ENCODE measurements around the gene G2E3. TPM values are rescaled to one million over a fixed set of nuclear protein-coding genes. Genes with fewer than 3 reads are reported as not detected.

The G2E3 gene, protein sequence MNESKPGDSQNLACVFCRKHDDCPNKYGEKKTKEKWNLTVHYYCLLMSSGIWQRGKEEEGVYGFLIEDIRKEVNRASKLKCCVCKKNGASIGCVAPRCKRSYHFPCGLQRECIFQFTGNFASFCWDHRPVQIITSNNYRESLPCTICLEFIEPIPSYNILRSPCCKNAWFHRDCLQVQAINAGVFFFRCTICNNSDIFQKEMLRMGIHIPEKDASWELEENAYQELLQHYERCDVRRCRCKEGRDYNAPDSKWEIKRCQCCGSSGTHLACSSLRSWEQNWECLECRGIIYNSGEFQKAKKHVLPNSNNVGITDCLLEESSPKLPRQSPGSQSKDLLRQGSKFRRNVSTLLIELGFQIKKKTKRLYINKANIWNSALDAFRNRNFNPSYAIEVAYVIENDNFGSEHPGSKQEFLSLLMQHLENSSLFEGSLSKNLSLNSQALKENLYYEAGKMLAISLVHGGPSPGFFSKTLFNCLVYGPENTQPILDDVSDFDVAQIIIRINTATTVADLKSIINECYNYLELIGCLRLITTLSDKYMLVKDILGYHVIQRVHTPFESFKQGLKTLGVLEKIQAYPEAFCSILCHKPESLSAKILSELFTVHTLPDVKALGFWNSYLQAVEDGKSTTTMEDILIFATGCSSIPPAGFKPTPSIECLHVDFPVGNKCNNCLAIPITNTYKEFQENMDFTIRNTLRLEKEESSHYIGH
- 21.5 and 24.1 TPM in 2 replicates for total RNA-seq

DNA sequence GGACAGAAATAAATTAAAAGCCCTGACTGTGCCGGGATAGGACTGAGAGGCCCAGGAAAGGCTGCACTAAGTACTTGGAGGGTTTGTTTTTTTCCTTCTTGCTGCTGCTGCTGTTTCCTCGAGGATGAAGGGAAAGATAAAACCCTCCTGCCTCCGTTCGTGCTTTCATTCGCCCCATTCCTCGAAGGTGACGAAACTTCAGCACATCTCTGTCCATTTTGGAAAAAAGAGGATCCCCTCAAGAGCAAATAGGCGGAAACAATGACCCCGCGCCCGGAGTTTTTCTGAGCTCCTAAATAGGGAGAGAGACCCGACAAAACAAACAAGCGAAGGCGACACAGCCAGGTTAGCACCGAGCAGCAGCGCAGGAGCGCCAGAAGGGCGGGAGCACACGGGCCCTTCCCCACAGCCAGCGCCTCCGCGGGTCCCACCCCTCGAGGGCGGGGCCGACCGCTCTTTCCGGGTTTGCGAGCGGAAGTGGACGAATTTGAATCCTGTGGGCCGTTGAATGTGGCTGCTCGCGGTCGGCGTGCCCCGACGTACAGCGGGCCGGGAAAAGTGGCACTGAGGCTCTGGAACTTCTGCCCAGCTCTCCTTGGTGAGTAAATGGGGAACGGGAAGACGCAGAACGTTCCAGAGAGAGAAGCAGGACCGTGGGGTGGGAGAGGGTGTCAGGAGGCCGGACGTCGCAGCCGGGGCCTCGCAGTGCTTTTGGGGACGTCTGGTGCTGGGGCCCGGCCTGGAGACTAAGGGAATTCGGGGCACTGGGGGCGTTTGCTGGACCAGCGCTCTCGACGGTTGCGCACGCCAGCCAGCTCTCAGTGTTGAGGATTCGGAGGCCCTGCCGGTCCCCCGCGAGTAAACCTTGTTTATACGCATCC lies at the start of gene G2E3:
Gene G2E3, plus strand, starts transcription at position 484 of the 881 bp plus-strand sequence. CDS start 21,922 bp downstream, outside the sequence.
- Mint-ChIP-seq H3K4me1 (ENCODE audit: low read depth) (peaks cover 33% of the 10 kb centered on the region), H3K9me3 (no peaks in the 10 kb centered on the region), H3K27ac (peak within 1 kb of the TSS; percentile 99), H3K36me3 (ENCODE audit: low read depth) (peaks cover 23% of the 10 kb centered on the region), H3K4me3 (peak within 1 kb of the TSS; percentile 100), H3K27me3 (ENCODE audit: insufficient read depth) (peaks cover 4% of the 10 kb centered on the region)
- DNase-seq (ENCODE audit: low spot score): peak; percentile 90
- intact Hi-C loops (cut with micrococcal nuclease): loop anchor here (1.0 to 5.0 kb wide), 5 partner anchors 63 to 1002 kb away; partner anchors contain the start of genes AP4S1, DTD2, NUBPL and SCFD1

DNA sequence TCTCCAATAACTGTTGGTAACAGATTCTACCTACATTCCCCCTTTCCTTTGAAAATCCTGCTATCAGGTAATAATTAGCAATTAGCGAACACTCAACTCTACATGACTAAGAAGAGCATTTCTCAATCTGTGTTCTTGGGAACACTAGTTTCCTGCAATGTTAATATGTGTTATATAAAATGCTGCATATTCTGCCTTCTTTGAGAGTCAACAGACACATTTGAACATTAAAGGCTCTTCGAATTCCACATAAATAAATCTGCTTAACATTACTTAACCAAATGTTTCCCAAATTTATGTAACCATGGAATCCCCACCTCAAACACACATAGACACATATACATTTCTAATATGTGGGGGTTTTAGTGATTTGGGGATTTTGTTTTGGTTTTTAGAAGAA lies 41.2 kb upstream of the G2E3 start:
- H3K4me1 Mint-ChIP-seq (ENCODE audit: low read depth): peaks cover 6% of the 10 kb centered on the region
- DNase-seq (ENCODE audit: low spot score): no peak
- H3K36me3 Mint-ChIP-seq (ENCODE audit: low read depth): no peaks in the 10 kb centered on the region
- H3K27me3 Mint-ChIP-seq (ENCODE audit: insufficient read depth): peaks cover 2% of the 10 kb centered on the region
- intact Hi-C loops (cut with micrococcal nuclease): no loop called here
- no peaks in the 10 kb centered on the region for H3K9me3 Mint-ChIP-seq
- H3K4me3 Mint-ChIP-seq: no peak overlapping the region
- H3K27ac Mint-ChIP-seq: no peak overlapping the region

- DNase-seq (ENCODE audit: low spot score): no peak
- H3K4me3 Mint-ChIP-seq: no peak overlapping the region
- no peaks in the 10 kb centered on the region for H3K36me3 Mint-ChIP-seq (ENCODE audit: low read depth)
- peaks cover 2% of the 10 kb centered on the region for H3K27me3 Mint-ChIP-seq (ENCODE audit: insufficient read depth)
- H3K9me3 Mint-ChIP-seq: no peaks in the 10 kb centered on the region
- intact Hi-C loops (cut with micrococcal nuclease): no loop called here
- H3K27ac Mint-ChIP-seq: no peak overlapping the region
- peaks cover 6% of the 10 kb centered on the region for H3K4me1 Mint-ChIP-seq (ENCODE audit: low read depth)
These were observed 39.9 kb upstream of the G2E3 start for GRCh38 chr14:30518867-30519560.

- no peak overlapping the region for H3K4me3 Mint-ChIP-seq
- no peak for DNase-seq (ENCODE audit: low spot score)
- H3K4me1 Mint-ChIP-seq (ENCODE audit: low read depth): peaks cover 6% of the 10 kb centered on the region
- no peaks in the 10 kb centered on the region for H3K9me3 Mint-ChIP-seq
- intact Hi-C loops (cut with micrococcal nuclease): loop anchor here (5.0 kb wide), 1 partner anchor 973 kb away; no protein-coding TSS in a partner anchor
- H3K27ac Mint-ChIP-seq: no peak overlapping the region
- H3K27me3 Mint-ChIP-seq (ENCODE audit: insufficient read depth): peaks cover 2% of the 10 kb centered on the region
- H3K36me3 Mint-ChIP-seq (ENCODE audit: low read depth): no peaks in the 10 kb centered on the region
These were observed 39.0 kb upstream of the G2E3 start for GRCh38 chr14:30519961-30520360.

DNA sequence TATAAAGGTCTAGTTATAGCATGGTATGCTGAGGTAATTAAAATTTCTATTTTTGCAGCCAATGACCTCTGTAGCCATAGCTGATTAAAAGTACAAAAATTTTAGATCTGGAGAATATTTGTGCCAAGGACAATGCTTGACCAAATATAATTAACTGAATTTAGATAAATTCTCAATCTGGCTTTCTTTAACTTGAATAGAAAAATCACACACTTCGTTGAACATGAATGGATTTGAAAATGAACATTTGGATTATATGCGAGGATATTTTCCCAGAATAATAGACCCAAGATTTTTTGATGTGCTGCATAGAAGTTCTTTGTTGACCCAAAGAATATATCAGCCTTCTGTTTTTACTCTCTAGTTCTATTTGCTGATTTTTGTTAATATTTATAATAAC lies 38.4 kb upstream of the G2E3 start:
- no peak for DNase-seq (ENCODE audit: low spot score)
- intact Hi-C loops (cut with micrococcal nuclease): loop anchor here (5.0 kb wide), 1 partner anchor 973 kb away; no protein-coding TSS in a partner anchor
- Mint-ChIP-seq H3K4me1 (ENCODE audit: low read depth) (peaks cover 6% of the 10 kb centered on the region), H3K36me3 (ENCODE audit: low read depth) (no peaks in the 10 kb centered on the region), H3K27me3 (ENCODE audit: insufficient read depth) (peaks cover 2% of the 10 kb centered on the region), H3K9me3 (no peaks in the 10 kb centered on the region), H3K27ac (no peak overlapping the region), H3K4me3 (no peak overlapping the region)

DNA sequence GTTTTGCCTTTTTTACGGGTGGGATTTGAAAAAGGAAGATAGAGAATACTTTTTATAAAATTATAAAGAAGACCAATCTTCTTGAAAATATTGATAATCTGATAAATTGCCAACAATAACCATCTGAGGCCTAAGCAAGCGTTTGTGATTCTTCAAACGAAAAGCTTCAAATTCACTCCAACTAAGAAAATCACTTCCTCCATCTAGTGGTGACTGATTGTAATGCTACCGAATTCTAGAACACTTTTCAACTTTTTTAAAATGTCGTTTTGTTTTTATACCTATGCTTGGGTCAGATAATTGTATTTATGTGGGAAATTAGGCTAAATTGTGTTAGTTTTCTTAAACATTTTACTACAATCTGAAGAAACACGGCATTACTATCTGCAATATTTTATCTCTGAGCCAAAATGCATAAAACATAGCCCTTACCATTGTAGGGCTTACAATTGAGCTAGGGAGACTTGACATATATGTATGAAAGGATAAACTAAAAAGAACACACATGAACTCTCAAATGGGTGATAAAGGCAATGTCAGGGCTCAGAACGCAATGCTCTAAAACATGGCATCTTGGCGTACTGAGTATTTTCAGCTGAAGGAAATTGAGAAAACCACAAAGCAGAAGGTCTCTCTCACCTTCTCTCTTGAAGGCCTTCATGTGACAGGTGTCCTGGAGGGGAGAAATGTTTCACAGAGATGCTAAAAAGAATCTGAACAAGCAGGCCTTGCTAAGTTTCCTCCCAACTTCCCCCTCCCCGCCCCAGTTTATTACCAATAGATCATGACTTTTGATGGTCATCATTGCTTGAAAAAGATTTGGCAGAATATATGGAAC lies 36.8 kb upstream of the G2E3 start:
- Mint-ChIP-seq H3K4me3 (no peak overlapping the region), H3K27ac (no peak overlapping the region), H3K9me3 (no peaks in the 10 kb centered on the region), H3K36me3 (ENCODE audit: low read depth) (no peaks in the 10 kb centered on the region), H3K4me1 (ENCODE audit: low read depth) (peaks cover 6% of the 10 kb centered on the region), H3K27me3 (ENCODE audit: insufficient read depth) (peaks cover 2% of the 10 kb centered on the region)
- intact Hi-C loops (cut with micrococcal nuclease): loop anchor here (1.0 to 5.0 kb wide), 2 partner anchors 147 to 975 kb away; no protein-coding TSS in a partner anchor
- no peak for DNase-seq (ENCODE audit: low spot score)

GRCh38 chr14:30525833-30526232 lies 33.1 kb upstream of the G2E3 start:
- intact Hi-C loops (cut with micrococcal nuclease): no loop called here
- no peak for DNase-seq (ENCODE audit: low spot score)
- Mint-ChIP-seq H3K4me1 (ENCODE audit: low read depth) (peaks cover 6% of the 10 kb centered on the region), H3K27ac (no peak overlapping the region), H3K9me3 (no peaks in the 10 kb centered on the region), H3K4me3 (no peak overlapping the region), H3K27me3 (ENCODE audit: insufficient read depth) (no peaks in the 10 kb centered on the region), H3K36me3 (ENCODE audit: low read depth) (no peaks in the 10 kb centered on the region)

- Mint-ChIP-seq H3K36me3 (ENCODE audit: low read depth) (no peaks in the 10 kb centered on the region), H3K4me3 (no peak overlapping the region), H3K4me1 (ENCODE audit: low read depth) (peaks cover under 1% of the 10 kb centered on the region), H3K27me3 (ENCODE audit: insufficient read depth) (no peaks in the 10 kb centered on the region), H3K27ac (no peak overlapping the region), H3K9me3 (no peaks in the 10 kb centered on the region)
- intact Hi-C loops (cut with micrococcal nuclease): no loop called here
- no peak for DNase-seq (ENCODE audit: low spot score)
These were observed 31.8 kb upstream of the G2E3 start for GRCh38 chr14:30527196-30527595.

DNA sequence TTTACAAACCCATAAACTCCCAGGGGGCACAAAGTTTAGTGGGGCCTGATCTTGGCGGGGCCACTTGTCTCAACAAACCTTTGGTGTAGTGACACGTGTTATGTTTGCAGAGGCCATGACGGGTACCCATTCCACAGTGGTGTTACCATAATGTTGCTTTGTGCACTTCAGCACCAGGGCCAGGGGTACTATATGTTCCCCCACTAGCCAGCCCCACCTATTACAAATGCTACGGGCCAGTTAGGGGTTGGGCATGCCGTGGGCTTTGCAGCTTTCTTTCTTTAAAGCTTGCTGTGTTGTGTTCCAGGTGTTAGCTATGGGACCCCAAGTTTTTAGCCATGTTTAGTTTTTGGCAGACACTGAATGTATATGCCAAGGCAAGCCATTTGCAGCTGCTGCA lies 30.8 kb upstream of the G2E3 start:
- Mint-ChIP-seq H3K27ac (no peak overlapping the region), H3K4me1 (ENCODE audit: low read depth) (no peaks in the 10 kb centered on the region), H3K4me3 (no peak overlapping the region), H3K9me3 (no peaks in the 10 kb centered on the region), H3K36me3 (ENCODE audit: low read depth) (no peaks in the 10 kb centered on the region), H3K27me3 (ENCODE audit: insufficient read depth) (no peaks in the 10 kb centered on the region)
- DNase-seq (ENCODE audit: low spot score): no peak
- intact Hi-C loops (cut with micrococcal nuclease): no loop called here

- no peaks in the 10 kb centered on the region for H3K36me3 Mint-ChIP-seq (ENCODE audit: low read depth)
- no peak overlapping the region for H3K27ac Mint-ChIP-seq
- no peaks in the 10 kb centered on the region for H3K27me3 Mint-ChIP-seq (ENCODE audit: insufficient read depth)
- H3K9me3 Mint-ChIP-seq: no peaks in the 10 kb centered on the region
- intact Hi-C loops (cut with micrococcal nuclease): no loop called here
- no peak for DNase-seq (ENCODE audit: low spot score)
- no peaks in the 10 kb centered on the region for H3K4me1 Mint-ChIP-seq (ENCODE audit: low read depth)
- H3K4me3 Mint-ChIP-seq: no peak overlapping the region
These were observed 29.9 kb upstream of the G2E3 start for GRCh38 chr14:30528778-30529642.

DNA sequence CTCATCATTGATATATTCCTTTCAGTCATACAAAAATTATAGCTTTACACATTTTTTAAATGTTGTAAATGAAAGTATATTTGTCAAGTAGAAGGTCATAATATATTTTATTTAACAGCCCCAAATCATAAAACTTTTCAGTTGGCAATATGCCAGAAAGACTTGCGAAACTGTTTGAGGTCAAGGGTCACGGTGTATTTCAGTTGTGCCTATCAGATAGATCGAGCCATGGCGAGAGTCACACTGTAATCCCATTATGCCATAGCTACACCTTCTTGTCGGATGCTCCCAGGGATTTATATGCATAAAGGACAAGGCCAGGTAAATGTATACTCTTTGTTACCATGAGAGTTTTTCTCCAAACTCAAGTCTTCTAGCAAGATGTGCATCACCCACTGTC lies 26.7 kb upstream of the G2E3 start:
- intact Hi-C loops (cut with micrococcal nuclease): no loop called here
- no peak overlapping the region for H3K27ac Mint-ChIP-seq
- DNase-seq (ENCODE audit: low spot score): no peak
- no peaks in the 10 kb centered on the region for H3K9me3 Mint-ChIP-seq
- no peaks in the 10 kb centered on the region for H3K4me1 Mint-ChIP-seq (ENCODE audit: low read depth)
- no peak overlapping the region for H3K4me3 Mint-ChIP-seq
- H3K27me3 Mint-ChIP-seq (ENCODE audit: insufficient read depth): peaks cover 2% of the 10 kb centered on the region
- H3K36me3 Mint-ChIP-seq (ENCODE audit: low read depth): no peaks in the 10 kb centered on the region

Data from activated T-helper 1 cell treated with anti-CD3 and anti-CD28 coated beads, Interleukin-12 subunit alpha, Interleukin-12 subunit beta, Interleukin-2, Interleukin-4 antibody, amounts not matched to agents 30 ng/mL and 10 ng/mL and 1 ng/mL, durations not matched to agents 14 hours and 24 hours and 36 hours (primary cell).